HepG2 (cell line): ENCODE data around the gene TAF1D. TPM values are rescaled to one million over a fixed set of nuclear protein-coding genes. Genes with fewer than 3 reads are reported as not detected.

Experiments
- DNMT3B ChIP-seq: conservative IDR thresholded peaks from 2 replicates; pipeline ENCODE4 v1.6.1; 2016; ENCODE audit warnings: missing biosample characterization, control low read depth
- GTF2F1 ChIP-seq: fragments of 150-350 bp; IDR thresholded peaks from 2 replicates; pipeline ENCODE4 v1.6.1; 2014; ENCODE audit warnings: low read length
- HOXA3 ChIP-seq: sonication (generic); formaldehyde crosslinking; IDR thresholded peaks from 2 replicates; pipeline ENCODE4 v1.5.0; 2020; ENCODE audit warnings: missing genetic modification reagents
- MBNL3 ChIP-seq: fragments of 250-450 bp; sonication (Bioruptor Pico); conservative IDR thresholded peaks from 2 replicates; pipeline ENCODE4 v1.8.0; 2022; ENCODE audit warnings: mild to moderate bottlenecking, inconsistent platforms
- NR2C2 ChIP-seq: sonication (generic); formaldehyde crosslinking; IDR thresholded peaks from 2 replicates; pipeline ENCODE4 v1.4.0; 2020; ENCODE audit warnings: missing genetic modification reagents, mild to moderate bottlenecking, moderate library complexity, borderline replicate concordance
- RBAK ChIP-seq: sonication (generic); formaldehyde crosslinking; IDR thresholded peaks from 2 replicates; pipeline ENCODE4 v1.5.1; 2020; ENCODE audit warnings: mild to moderate bottlenecking, missing genetic modification reagents
- SALL2 ChIP-seq: sonication (generic); formaldehyde crosslinking; IDR thresholded peaks from 2 replicates; pipeline ENCODE4 v1.8.1; 2023; ENCODE audit warnings: mild to moderate bottlenecking, missing genetic modification reagents, inconsistent platforms
- SATB2 ChIP-seq: sonication (generic); formaldehyde crosslinking; IDR thresholded peaks from 2 replicates; pipeline ENCODE4 v1.5.0; 2020; ENCODE audit warnings: missing genetic modification reagents
- SMYD3 ChIP-seq: sonication (generic); formaldehyde crosslinking; IDR thresholded peaks from 2 replicates; pipeline ENCODE4 v1.8.1; 2023; ENCODE audit warnings: mild to moderate bottlenecking, missing genetic modification reagents
- SOX6 ChIP-seq, 2 experiments: fragments of 450-650 bp in 1 of 2; sonication (generic) in 1 of 2; formaldehyde crosslinking in 1 of 2; IDR thresholded peaks; 2 replicates each; pipeline versions ENCODE4 v1.4.0 to v1.6.1; 2017 to 2020; ENCODE audit warnings: antibody characterized with exemption in 1 of 2, mild to moderate bottlenecking in 1 of 2, missing genetic modification reagents in 1 of 2
- SP4 ChIP-seq: sonication (generic); formaldehyde crosslinking; IDR thresholded peaks from 2 replicates; pipeline ENCODE4 v1.8.1; 2023; ENCODE audit warnings: mild to moderate bottlenecking, missing genetic modification reagents
- SSRP1 ChIP-seq: IDR thresholded peaks from 2 replicates; pipeline ENCODE4 v1.6.1; 2016; ENCODE audit warnings: control low read depth
- TBX3 ChIP-seq: fragments of 450-650 bp; IDR thresholded peaks from 2 replicates; pipeline ENCODE4 v1.6.1; 2017; ENCODE audit warnings: antibody characterized with exemption, mild to moderate bottlenecking, inconsistent platforms, borderline replicate concordance
- TCF12 ChIP-seq, 2 experiments: fragments of 450-650 bp in 1 of 2; sonication (generic) in 1 of 2; formaldehyde crosslinking in 1 of 2; IDR thresholded peaks; 2 replicates each; pipeline versions ENCODE4 v1.6.1 to v1.8.0; 2017 to 2022; ENCODE audit warnings: antibody characterized with exemption in 1 of 2, mild to moderate bottlenecking in 1 of 2, missing genetic modification reagents in 1 of 2, moderate library complexity in 1 of 2
- YEATS4 ChIP-seq: sonication (generic); formaldehyde crosslinking; IDR thresholded peaks from 2 replicates; pipeline ENCODE4 v1.4.0; 2020; ENCODE audit warnings: missing genetic modification reagents, borderline replicate concordance
- ZIK1 ChIP-seq: sonication (generic); formaldehyde crosslinking; IDR thresholded peaks from 2 replicates; pipeline ENCODE4 v1.5.0; 2020; ENCODE audit warnings: mild to moderate bottlenecking, low read depth, missing genetic modification reagents, borderline replicate concordance
- ZKSCAN5 ChIP-seq: sonication (generic); formaldehyde crosslinking; IDR thresholded peaks from 2 replicates; pipeline ENCODE4 v1.5.1; 2020; ENCODE audit warnings: mild to moderate bottlenecking, missing genetic modification reagents
- ZNF230 ChIP-seq: sonication (generic); formaldehyde crosslinking; IDR thresholded peaks from 2 replicates; pipeline ENCODE4 v1.4.0; 2020; ENCODE audit warnings: mild to moderate bottlenecking, missing genetic modification reagents
- ZNF292 ChIP-seq: sonication (generic); formaldehyde crosslinking; IDR thresholded peaks from 2 replicates; pipeline ENCODE4 v1.8.1; 2022; ENCODE audit warnings: mild to moderate bottlenecking, low read depth, missing genetic modification reagents, borderline replicate concordance
- ZNF446 ChIP-seq: sonication (generic); formaldehyde crosslinking; IDR thresholded peaks from 2 replicates; pipeline ENCODE4 v1.5.0; 2020; ENCODE audit warnings: mild to moderate bottlenecking, missing genetic modification reagents
- ZNF510 ChIP-seq: sonication (generic); formaldehyde crosslinking; IDR thresholded peaks from 2 replicates; pipeline ENCODE4 v1.4.0; 2020; ENCODE audit warnings: low read depth, mild to moderate bottlenecking, missing genetic modification reagents
- ZNF547 ChIP-seq: sonication (generic); formaldehyde crosslinking; IDR thresholded peaks from 2 replicates; pipeline ENCODE4 v1.5.1; 2020; ENCODE audit warnings: mild to moderate bottlenecking, missing genetic modification reagents
- ZNF619 ChIP-seq: sonication (generic); formaldehyde crosslinking; IDR thresholded peaks from 2 replicates; pipeline ENCODE4 v1.4.0; 2020; ENCODE audit warnings: mild to moderate bottlenecking, missing genetic modification reagents
- ZNF816 ChIP-seq: sonication (generic); formaldehyde crosslinking; IDR thresholded peaks from 2 replicates; pipeline ENCODE4 v1.8.0; 2022; ENCODE audit warnings: missing genetic modification reagents, mild to moderate bottlenecking, borderline replicate concordance
- polyA plus RNA-seq, 8 experiments: library from polyadenylated mRNA; depleted of rRNA in 3 of 8; stranded (reverse) in 7 of 8; unstranded in 1 of 8; fragments of >200 nt; fragmentation: Illumina TruSeq in 4 of 8; extraction: Trizol in 4 of 8; gene quantifications; 2 replicates each; pipeline versions ENCODE4 v1.2.1 to v1.2.3, GENCODE V29; 2011 to 2016; ENCODE audit warnings: low read depth in 4 of 8, missing spikeins in 1 of 8, mixed read lengths in 1 of 8; ENCODE audit not compliant: insufficient read depth in 1 of 8
- total RNA-seq, 5 experiments: library from RNA; depleted of rRNA; stranded (reverse); fragments of >200 nt; fragmentation: Illumina TruSeq; extraction: Trizol; gene quantifications; 2 replicates each; pipeline ENCODE4 v1.2.3, GENCODE V29; 2016; ENCODE audit warnings: low read depth in 1 of 5
- TF ChIP-seq, protein P1 (sequence below): sonication (generic); formaldehyde crosslinking; IDR thresholded peaks from 2 replicates; pipeline ENCODE4 v1.5.1; 2020; ENCODE audit warnings: mild to moderate bottlenecking, missing genetic modification reagents, borderline replicate concordance
- TF ChIP-seq, protein P2 (sequence below): IDR thresholded peaks from 2 replicates; pipeline ENCODE4 v1.6.1; 2016; ENCODE audit warnings: low read depth, borderline replicate concordance

TAF1D gene
- total and polyA plus RNA-seq, 2 of the 13 experiments (the other 11 are each of a cell fraction or from before 2014, with no cell fraction given): 132 to 207 TPM

DNA sequence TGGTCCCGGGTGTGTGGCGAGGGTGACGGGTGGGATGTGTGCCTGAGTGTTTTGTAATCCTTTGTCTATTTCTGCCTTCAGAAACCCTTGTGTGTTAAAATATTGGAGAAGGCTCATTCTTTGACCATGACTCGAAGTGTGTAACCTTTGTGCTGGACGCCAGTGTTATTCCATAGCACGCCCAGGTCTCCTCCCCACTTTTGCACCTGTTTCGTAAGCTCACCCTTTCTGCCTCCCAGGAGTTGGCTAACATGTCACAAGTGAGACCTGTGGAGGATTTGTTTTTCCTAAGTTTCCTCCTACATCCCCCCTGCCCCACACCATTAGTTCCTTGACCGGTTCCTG is 559 bp upstream of the TAF1D start (continued):
- TF ChIP-seq, protein P1, sequence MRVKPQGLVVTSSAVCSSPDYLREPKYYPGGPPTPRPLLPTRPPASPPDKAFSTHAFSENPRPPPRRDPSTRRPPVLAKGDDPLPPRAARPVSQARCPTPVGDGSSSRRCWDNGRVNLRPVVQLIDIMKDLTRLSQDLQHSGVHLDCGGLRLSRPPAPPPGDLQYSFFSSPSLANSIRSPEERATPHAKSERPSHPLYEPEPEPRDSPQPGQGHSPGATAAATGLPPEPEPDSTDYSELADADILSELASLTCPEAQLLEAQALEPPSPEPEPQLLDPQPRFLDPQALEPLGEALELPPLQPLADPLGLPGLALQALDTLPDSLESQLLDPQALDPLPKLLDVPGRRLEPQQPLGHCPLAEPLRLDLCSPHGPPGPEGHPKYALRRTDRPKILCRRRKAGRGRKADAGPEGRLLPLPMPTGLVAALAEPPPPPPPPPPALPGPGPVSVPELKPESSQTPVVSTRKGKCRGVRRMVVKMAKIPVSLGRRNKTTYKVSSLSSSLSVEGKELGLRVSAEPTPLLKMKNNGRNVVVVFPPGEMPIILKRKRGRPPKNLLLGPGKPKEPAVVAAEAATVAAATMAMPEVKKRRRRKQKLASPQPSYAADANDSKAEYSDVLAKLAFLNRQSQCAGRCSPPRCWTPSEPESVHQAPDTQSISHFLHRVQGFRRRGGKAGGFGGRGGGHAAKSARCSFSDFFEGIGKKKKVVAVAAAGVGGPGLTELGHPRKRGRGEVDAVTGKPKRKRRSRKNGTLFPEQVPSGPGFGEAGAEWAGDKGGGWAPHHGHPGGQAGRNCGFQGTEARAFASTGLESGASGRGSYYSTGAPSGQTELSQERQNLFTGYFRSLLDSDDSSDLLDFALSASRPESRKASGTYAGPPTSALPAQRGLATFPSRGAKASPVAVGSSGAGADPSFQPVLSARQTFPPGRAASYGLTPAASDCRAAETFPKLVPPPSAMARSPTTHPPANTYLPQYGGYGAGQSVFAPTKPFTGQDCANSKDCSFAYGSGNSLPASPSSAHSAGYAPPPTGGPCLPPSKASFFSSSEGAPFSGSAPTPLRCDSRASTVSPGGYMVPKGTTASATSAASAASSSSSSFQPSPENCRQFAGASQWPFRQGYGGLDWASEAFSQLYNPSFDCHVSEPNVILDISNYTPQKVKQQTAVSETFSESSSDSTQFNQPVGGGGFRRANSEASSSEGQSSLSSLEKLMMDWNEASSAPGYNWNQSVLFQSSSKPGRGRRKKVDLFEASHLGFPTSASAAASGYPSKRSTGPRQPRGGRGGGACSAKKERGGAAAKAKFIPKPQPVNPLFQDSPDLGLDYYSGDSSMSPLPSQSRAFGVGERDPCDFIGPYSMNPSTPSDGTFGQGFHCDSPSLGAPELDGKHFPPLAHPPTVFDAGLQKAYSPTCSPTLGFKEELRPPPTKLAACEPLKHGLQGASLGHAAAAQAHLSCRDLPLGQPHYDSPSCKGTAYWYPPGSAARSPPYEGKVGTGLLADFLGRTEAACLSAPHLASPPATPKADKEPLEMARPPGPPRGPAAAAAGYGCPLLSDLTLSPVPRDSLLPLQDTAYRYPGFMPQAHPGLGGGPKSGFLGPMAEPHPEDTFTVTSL (CRISPR knock-in tag): 0 out of 2 replicates have a peak, but pooled peaks have one; percentile 36
- no peak for TF ChIP-seq ZNF446 (CRISPR knock-in tag)
- TF ChIP-seq, protein P2, sequence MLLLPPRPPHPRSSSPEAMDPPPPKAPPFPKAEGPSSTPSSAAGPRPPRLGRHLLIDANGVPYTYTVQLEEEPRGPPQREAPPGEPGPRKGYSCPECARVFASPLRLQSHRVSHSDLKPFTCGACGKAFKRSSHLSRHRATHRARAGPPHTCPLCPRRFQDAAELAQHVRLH: no peak
- peak; percentile 45; the same call in 1 of the 2 replicates for TF ChIP-seq DNMT3B
- TF ChIP-seq TBX3: peak; percentile 68; the same call in 1 of the 2 replicates
- TF ChIP-seq ZNF619 (CRISPR knock-in tag): no peak
- no peak; the same call in 1 of the 2 replicates for TF ChIP-seq SSRP1 (CRISPR knock-in tag)
- TF ChIP-seq NR2C2 (CRISPR knock-in tag): 0 out of 2 replicates have a peak, but pooled peaks have one; percentile 1
- no peak for TF ChIP-seq MBNL3 (CRISPR knock-in tag)
- peak; percentile 61; the same call in 1 of the 2 replicates for TF ChIP-seq YEATS4 (CRISPR knock-in tag)
- TF ChIP-seq HOXA3: no peak
- no peak for TF ChIP-seq ZNF510 (CRISPR knock-in tag)
- no peak for TF ChIP-seq TCF12 (IDR thresholded peaks at IDR 0.05)
- no peak for TF ChIP-seq TCF12 (CRISPR knock-in tag; IDR thresholded peaks at IDR 0.05)
- TF ChIP-seq GTF2F1: no peak
- no peak for TF ChIP-seq RBAK (CRISPR knock-in tag)
- no peak for TF ChIP-seq ZNF292
- peak; percentile 84; the same call in 1 of the 2 replicates for TF ChIP-seq ZNF816 (CRISPR knock-in tag)
- TF ChIP-seq ZKSCAN5 (CRISPR knock-in tag): no peak
- TF ChIP-seq SOX6 (IDR thresholded peaks at IDR 0.05): no peak
- TF ChIP-seq SOX6 (CRISPR knock-in tag; IDR thresholded peaks at IDR 0.05): peak; percentile 83
- no peak for TF ChIP-seq SP4 (CRISPR knock-in tag)
- no peak for TF ChIP-seq SMYD3 (CRISPR knock-in tag)
- 0 out of 2 replicates have a peak, but pooled peaks have one; percentile 37 for TF ChIP-seq SATB2 (CRISPR knock-in tag)
- no peak for TF ChIP-seq ZIK1
- no peak for TF ChIP-seq SALL2 (CRISPR knock-in tag)
- TF ChIP-seq ZNF230 (CRISPR knock-in tag): 0 out of 2 replicates have a peak, but pooled peaks have one; percentile 22
- TF ChIP-seq ZNF547 (CRISPR knock-in tag): no peak
